Measurements from ENCODE around the gene EEIG1.

DNA sequence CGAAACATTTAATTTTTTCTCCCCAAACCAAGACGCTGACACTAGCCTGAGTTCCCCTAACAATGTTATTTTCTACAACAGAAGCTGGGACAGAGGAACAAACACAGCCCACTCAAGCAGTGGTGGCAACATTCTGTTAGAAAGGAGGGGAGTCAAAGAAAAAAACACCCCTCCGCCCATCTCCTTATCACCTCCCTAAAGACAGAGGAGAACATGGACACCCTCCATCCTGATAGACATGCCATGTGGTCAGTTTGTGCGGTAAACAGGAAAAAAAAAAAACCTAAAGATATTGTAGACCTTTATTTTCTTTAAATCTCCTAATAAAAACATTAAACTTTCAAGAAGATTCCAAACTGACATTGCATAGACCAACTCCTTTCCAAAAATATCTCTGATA, 40.2 kb downstream of the EEIG1 start:
- TF ChIP-seq, protein P1, sequence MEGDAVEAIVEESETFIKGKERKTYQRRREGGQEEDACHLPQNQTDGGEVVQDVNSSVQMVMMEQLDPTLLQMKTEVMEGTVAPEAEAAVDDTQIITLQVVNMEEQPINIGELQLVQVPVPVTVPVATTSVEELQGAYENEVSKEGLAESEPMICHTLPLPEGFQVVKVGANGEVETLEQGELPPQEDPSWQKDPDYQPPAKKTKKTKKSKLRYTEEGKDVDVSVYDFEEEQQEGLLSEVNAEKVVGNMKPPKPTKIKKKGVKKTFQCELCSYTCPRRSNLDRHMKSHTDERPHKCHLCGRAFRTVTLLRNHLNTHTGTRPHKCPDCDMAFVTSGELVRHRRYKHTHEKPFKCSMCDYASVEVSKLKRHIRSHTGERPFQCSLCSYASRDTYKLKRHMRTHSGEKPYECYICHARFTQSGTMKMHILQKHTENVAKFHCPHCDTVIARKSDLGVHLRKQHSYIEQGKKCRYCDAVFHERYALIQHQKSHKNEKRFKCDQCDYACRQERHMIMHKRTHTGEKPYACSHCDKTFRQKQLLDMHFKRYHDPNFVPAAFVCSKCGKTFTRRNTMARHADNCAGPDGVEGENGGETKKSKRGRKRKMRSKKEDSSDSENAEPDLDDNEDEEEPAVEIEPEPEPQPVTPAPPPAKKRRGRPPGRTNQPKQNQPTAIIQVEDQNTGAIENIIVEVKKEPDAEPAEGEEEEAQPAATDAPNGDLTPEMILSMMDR (IDR thresholded peaks at IDR 0.05): no peak
- no peak for TF ChIP-seq EZH2 (IDR thresholded peaks at IDR 0.05; ENCODE audit: borderline replicate concordance, insufficient read depth, low read depth, low read length, poor library complexity, severe bottlenecking)

All from B cell (primary cell).